ENCODE results near the gene GAS6.
"Not testable (repeated sequence)": the region's sequence is repeated elsewhere in the genome, so short reads cannot be mapped to it uniquely, and the experiment has no call there.

The GAS6 gene

DNA sequence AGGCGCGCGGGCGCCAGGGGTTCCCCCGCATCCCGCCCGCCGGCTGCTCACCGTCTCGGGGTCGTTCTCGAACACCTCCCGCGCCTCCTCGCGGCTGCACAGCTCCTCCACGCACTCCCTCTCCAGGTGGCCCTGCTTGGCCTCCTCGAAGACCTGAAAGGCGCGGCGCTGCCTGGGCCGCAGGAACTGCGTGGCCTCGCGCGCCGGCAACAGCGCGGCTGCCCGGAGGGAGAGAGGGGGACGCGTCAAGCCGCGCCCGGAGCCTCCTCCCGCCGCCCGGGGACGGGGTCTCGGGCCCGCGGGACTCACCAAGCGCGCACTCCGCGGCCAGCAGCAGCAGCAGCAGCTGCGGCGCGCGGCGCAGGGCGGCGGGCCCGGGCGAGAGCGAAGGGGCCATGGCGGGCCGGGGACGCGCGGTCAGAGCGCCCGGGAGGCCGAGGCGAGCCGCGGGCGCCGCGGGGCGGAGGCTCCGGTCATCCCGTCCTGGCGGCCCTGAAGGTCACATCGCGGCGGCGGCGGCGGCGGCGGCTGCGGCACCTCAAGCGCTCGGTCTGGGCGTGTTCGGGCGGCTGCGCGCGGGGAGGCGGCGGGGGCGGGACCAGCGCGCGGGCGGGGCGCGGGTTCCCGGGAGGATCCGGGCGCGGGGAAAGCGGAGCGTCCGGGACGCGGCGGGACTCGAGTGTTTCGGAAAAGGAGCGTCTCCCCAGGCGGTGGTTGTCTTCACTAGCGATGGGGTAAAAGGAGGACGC, at the start of gene GAS6:
TSS of gene GAS6 (minus strand) at position 553 of the 749 bp plus-strand sequence. CDS start at position 397, 156 bp downstream.
- in situ Hi-C loops (cut with MboI; ENCODE audit: low sequenced_read_pairs) = no loop called here

DNA sequence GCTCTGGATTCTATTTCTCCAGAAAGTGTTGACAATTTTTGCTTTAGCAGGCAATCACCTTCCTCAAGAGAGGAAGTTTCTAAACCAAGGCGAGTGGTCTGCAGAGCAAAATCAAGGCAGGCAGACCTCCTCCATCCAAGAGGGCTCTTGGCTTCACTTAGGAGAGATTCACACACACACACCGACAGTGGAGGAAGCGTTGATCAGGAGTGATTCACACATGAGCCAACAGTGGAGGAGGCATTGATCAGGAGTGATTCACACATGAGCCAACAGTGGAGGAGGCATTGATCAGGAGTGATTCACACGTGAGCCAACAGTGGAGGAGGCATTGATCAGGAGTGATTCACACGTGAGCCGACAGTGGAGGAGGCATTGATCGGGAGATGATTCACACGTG, 49.5 kb upstream of the GAS6 start:
- in situ Hi-C loops (cut with MboI; ENCODE audit: low sequenced_read_pairs) = not testable (repeated sequence)

- in situ Hi-C loops (cut with MboI; ENCODE audit: low sequenced_read_pairs) = no loop called here
Measured at GRCh38 chr13:113912596-113912995, 48.7 kb upstream of the GAS6 start.

DNA sequence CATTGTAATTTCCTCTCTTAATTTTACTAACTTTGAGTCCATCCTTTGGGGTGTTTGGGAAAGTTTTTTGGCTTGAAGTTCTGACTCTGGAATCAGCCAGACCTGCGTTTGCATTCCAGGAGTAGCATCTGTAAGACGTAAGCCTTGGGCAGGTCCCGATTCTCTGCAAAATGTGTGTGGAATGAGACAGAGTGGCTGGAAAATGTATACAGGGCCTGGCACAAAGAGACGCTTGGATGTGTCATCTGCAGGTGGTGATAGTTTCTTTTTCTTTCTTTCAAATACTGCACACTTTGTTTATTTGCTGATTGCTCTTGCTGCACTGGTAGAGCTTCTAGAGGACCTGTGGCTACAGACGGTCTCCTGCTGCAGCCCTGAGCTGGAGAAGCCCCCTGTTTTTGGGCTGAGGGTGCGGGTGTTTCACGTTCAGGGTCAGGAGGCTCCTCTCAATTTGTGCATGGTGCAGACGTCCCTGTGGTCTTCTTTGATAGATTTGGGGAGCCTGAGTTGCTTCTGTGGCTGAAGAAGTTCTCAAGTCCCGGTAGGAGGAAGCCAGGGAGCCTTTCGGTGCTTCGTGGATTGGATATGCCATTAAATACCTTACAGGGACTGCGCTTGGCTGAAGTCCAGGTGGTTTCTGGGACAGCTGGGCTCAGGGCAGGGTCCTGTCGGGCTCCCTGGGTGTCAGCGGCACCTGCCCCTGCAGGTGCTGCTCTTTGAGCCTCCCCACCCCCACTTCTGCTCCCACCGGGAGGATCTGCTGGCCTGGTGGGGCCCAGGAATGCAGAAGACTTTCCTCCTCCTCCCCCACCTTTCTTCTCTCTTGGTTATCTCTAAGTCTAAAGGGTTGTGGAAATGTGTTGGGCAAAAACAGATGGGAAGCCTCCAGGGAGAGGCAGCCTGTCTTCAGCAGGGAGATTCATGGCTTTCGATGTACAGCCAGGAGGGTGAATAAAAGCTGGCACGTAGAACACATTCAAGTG, 44.0 kb upstream of the GAS6 start:
- in situ Hi-C loops (cut with MboI; ENCODE audit: low sequenced_read_pairs) = no loop called here

DNA sequence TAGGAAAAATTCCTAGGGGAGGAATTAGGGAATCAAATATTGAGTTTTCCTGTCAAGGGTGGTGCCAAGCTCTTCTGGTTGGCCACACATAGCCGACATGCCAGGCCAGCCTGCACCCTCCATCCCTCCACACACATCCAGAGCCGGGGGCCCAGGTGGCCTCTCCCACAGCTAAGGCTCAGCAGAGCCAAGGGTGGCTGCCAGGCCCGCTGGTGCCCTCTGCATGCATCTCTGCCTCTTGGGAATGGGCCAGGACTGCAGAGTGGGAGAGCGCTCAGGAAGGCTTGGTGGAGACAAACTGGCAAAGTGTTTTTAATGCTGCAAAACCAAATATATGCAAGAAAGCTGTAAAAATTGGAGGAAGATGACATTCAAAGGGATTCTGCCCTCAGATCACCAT, 42.7 kb upstream of the GAS6 start:
- in situ Hi-C loops (cut with MboI; ENCODE audit: low sequenced_read_pairs) = no loop called here

DNA sequence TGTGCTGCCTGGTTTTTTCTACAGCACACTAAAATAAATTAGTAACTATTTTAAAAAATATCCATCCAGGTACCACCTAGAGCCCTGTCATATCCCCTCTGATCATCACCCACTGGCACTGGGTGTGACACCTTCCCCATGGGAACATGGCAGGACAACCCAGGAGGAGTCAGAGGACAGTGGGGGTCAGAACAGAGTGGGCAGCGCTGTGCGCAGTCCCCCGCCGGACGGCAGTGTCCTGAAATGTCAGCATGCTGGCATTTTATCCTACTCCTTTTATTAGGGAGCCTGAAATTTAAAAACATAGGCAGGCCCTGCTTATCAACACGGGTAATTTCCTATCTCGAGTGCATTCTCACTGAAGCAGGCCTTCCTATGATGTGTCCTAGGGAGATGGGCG, 42.1 kb upstream of the GAS6 start:
- in situ Hi-C loops (cut with MboI; ENCODE audit: low sequenced_read_pairs) = no loop called here

- in situ Hi-C loops (cut with MboI; ENCODE audit: low sequenced_read_pairs) = no loop called here
Measured at GRCh38 chr13:113905018-113905417, 41.1 kb upstream of the GAS6 start.

GRCh38 chr13:113904411-113904810, 40.5 kb upstream of the GAS6 start:
- in situ Hi-C loops (cut with MboI; ENCODE audit: low sequenced_read_pairs) = no loop called here

DNA sequence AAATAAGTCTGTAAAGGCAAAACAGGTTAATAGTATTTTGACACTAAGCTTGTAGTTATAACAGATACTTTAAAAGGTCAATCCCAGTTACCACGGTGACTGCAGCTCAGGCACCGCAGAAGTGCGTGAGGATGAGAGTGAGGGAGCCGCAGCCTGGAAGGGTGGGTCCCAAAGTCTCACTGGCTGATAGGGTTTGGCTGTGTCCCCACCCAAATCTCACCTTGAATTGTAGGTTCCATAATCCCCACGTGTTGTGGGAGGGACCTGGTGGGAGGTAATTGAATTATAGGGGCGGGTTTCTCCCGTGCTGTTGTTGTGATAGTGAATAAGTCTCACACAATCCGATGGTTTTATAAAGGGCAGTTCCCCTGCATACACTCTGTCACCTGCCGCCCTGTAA, 40.0 kb upstream of the GAS6 start:
- in situ Hi-C loops (cut with MboI; ENCODE audit: low sequenced_read_pairs) = no loop called here

DNA sequence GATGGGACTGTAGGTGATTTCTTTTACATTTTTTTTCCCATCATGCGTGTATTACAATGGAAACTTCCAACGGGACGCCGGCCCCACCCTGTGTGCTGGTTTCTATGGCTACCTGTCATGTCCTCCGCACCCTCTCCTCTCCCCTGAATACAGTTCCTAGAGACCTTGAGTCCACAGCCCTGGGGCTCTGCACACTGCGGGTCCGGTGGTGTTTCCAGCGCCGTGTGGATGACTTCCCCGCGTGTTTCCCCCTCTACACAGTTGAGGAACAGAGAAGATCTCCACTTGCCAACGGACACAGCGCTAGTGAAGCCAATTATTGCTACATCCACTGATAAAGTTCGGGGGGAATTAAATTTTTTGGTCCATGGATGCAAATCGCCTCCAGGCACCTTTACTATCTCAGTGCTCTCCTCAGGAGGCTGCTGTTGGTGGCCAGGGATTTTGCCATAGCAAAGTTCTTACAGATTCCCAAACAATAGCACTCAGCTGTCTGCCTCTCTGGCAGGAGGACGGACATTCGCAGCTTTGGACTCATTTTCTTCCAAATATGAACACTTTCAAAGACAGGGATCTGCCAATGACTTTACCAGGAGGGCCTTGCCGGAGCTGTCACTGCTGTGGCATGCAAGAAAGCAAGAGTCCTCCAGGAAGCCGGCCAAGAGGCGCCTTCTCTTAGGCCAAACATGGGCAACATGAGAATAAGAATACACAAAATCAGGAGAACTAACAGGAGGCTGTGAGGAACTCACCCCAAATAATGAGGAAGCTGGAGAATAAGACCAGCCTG, 39.3 kb upstream of the GAS6 start:
- in situ Hi-C loops (cut with MboI; ENCODE audit: low sequenced_read_pairs) = no loop called here

GRCh38 chr13:113902481-113902880, 38.6 kb upstream of the GAS6 start:
- in situ Hi-C loops (cut with MboI; ENCODE audit: low sequenced_read_pairs) = no loop called here

- in situ Hi-C loops (cut with MboI; ENCODE audit: low sequenced_read_pairs) = no loop called here
Measured at GRCh38 chr13:113901642-113902041, 37.8 kb upstream of the GAS6 start.

DNA sequence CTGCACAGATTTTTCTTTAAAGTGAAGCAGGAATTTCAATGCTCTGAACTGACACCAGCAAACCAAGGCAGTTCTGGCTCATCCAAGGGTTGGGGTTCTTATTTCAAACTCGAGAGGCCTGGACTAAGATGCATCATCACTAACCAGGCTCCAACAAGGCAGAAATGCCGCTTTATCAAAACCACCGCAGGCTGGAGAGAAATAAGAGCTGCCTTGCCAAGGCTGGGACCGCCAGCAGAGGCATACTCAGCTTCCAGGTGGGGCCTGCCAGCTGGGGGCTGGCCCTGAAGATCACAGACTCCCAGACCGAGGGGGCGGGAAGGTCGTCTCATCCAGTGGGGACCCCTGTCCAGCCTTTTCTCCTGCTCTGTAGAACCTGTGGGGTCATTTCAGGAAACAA, 37.4 kb upstream of the GAS6 start:
- in situ Hi-C loops (cut with MboI; ENCODE audit: low sequenced_read_pairs) = no loop called here

DNA sequence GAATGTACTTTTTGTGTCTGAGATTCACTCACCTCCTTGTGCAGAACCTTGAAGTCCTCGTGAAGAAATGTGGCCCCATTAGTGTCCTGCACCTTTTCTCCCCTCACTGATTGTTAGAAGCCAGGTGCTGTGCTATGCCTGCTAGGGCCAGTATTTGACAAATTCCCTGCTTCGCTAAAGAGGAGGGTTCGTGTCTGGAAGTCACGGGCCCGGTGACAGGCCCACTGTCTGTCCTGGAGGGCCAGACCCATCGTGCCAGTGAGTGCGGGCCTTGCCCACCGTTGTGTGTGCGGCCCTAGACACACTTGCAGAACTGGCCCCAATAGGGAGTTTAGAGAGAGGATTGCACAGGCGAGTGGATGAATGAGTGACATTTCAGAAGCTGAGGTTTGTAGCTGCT, 36.8 kb upstream of the GAS6 start:
- in situ Hi-C loops (cut with MboI; ENCODE audit: low sequenced_read_pairs) = no loop called here

- in situ Hi-C loops (cut with MboI; ENCODE audit: low sequenced_read_pairs) = no loop called here
Measured at GRCh38 chr13:113898391-113898790, 34.5 kb upstream of the GAS6 start.

GRCh38 chr13:113897966-113898365, 34.1 kb upstream of the GAS6 start:
- in situ Hi-C loops (cut with MboI; ENCODE audit: low sequenced_read_pairs) = no loop called here

- in situ Hi-C loops (cut with MboI; ENCODE audit: low sequenced_read_pairs) = no loop called here
Measured at GRCh38 chr13:113897161-113897560, 33.3 kb upstream of the GAS6 start.

- in situ Hi-C loops (cut with MboI; ENCODE audit: low sequenced_read_pairs) = no loop called here
Measured at GRCh38 chr13:113895436-113895835, 31.6 kb upstream of the GAS6 start.

- in situ Hi-C loops (cut with MboI; ENCODE audit: low sequenced_read_pairs) = no loop called here
Measured at GRCh38 chr13:113890774-113891480, 27.1 kb upstream of the GAS6 start.

GRCh38 chr13:113889467-113889866, 25.6 kb upstream of the GAS6 start:
- in situ Hi-C loops (cut with MboI; ENCODE audit: low sequenced_read_pairs) = no loop called here
